GM12864 (cell line): ENCODE measurements around the gene SPDEF.

Experiments used
- DNase-seq: peaks from one replicate; pipeline ENCODE4 v3.0.0-alpha.2; 2011; ENCODE audit warnings: low read depth
- H3K4me3 ChIP-seq: 2 replicates; pipeline ENCODE4 v1.5.1; 2011; ENCODE audit warnings: mild to moderate bottlenecking, low read depth, low read length, control low read depth
- CTCF ChIP-seq: IDR thresholded peaks from 2 replicates; pipeline ENCODE4 v1.5.1; 2011; ENCODE audit warnings: low read depth, mild to moderate bottlenecking, moderate library complexity, low read length, control low read depth, inconsistent platforms; ENCODE audit errors: missing control alignments

The SPDEF gene

GRCh38 chr6:34563513-34563870 is 7.4 kb upstream of the SPDEF start:
- H3K4me3 ChIP-seq = no peak overlapping the region
- DNase-seq = no peak
- no peak for TF ChIP-seq CTCF

- no peak for TF ChIP-seq CTCF
- H3K4me3 ChIP-seq = no peak overlapping the region
- DNase-seq = no peak
Measured at GRCh38 chr6:34562861-34563512, 6.9 kb upstream of the SPDEF start.

GRCh38 chr6:34562350-34562749 is 6.2 kb upstream of the SPDEF start:
- TF ChIP-seq CTCF = no peak
- DNase-seq = no peak
- no peak overlapping the region for H3K4me3 ChIP-seq

GRCh38 chr6:34561227-34561530 is 5.0 kb upstream of the SPDEF start:
- DNase-seq = no peak
- no peak for TF ChIP-seq CTCF

GRCh38 chr6:34560366-34561226 is 4.5 kb upstream of the SPDEF start:
- no peak for DNase-seq
- TF ChIP-seq CTCF = no peak
- H3K4me3 ChIP-seq = no peak overlapping the region

More at GRCh38 chr6:34561227-34561530, 5.0 kb upstream of the SPDEF start:
- no peak overlapping the region for H3K4me3 ChIP-seq

- H3K4me3 ChIP-seq = no peak overlapping the region
- no peak for TF ChIP-seq CTCF
- DNase-seq = no peak
Measured at GRCh38 chr6:34559651-34560365, 3.7 kb upstream of the SPDEF start.
